Measurements from ENCODE around the gene FOXP2.

DNA sequence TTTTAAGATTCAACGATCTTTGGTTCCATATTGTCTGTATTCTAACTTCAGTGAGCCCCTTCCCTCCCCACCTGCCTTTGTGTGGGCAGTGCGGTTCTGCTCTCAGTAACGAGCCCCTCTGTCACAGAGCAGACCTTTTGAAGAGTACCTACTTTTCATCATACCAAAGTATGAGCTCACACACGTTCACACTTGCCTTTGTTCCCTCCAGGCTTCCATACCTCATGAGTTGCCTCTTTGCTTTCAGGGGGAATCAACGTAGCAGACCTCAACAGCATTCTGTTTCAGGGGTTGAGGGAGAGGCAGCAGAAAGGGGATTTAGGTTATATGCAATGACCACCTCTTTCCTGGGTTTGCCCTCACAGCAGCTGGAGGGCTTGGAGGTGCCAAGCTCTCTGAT lies 295.9 kb downstream of the FOXP2 start:
- TF ChIP-seq ZNF138 (tag by site-specific recombination; IDR thresholded peaks at IDR 0.05; ENCODE audit: borderline replicate concordance) (no peak), ZNF274 (IDR thresholded peaks at IDR 0.05; ENCODE audit: low read length) (no peak), ZNF274 (tag by site-specific recombination; IDR thresholded peaks at IDR 0.05; ENCODE audit: borderline replicate concordance) (no peak), HOXA7 (CRISPR knock-in tag; IDR thresholded peaks at IDR 0.05; ENCODE audit: borderline replicate concordance) (no peak), ZSCAN16 (tag by site-specific recombination; IDR thresholded peaks at IDR 0.05) (no peak), ZNF133 (tag by site-specific recombination; IDR thresholded peaks at IDR 0.05) (no peak), ZNF214 (tag by site-specific recombination; IDR thresholded peaks at IDR 0.05; ENCODE audit: borderline replicate concordance) (no peak), ZNF18 (tag by site-specific recombination; IDR thresholded peaks at IDR 0.05) (no peak), ZBTB1 (tag by site-specific recombination; IDR thresholded peaks at IDR 0.05) (no peak), MEIS1 (CRISPR knock-in tag; IDR thresholded peaks at IDR 0.05; ENCODE audit: borderline replicate concordance) (no peak), GLI4 (tag by site-specific recombination; IDR thresholded peaks at IDR 0.05) (no peak)
- TF ChIP-seq, protein P1, sequence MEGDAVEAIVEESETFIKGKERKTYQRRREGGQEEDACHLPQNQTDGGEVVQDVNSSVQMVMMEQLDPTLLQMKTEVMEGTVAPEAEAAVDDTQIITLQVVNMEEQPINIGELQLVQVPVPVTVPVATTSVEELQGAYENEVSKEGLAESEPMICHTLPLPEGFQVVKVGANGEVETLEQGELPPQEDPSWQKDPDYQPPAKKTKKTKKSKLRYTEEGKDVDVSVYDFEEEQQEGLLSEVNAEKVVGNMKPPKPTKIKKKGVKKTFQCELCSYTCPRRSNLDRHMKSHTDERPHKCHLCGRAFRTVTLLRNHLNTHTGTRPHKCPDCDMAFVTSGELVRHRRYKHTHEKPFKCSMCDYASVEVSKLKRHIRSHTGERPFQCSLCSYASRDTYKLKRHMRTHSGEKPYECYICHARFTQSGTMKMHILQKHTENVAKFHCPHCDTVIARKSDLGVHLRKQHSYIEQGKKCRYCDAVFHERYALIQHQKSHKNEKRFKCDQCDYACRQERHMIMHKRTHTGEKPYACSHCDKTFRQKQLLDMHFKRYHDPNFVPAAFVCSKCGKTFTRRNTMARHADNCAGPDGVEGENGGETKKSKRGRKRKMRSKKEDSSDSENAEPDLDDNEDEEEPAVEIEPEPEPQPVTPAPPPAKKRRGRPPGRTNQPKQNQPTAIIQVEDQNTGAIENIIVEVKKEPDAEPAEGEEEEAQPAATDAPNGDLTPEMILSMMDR (tag by site-specific recombination; IDR thresholded peaks at IDR 0.05), result no peak

Measured in HEK293 (cell line).